Endothelial cell of umbilical vein (primary cell): ENCODE data around the gene CEP20.

ENCODE experiments used
- CTCF ChIP-seq, 2 donors: IDR thresholded peaks; 1 replicate in 1 of 2; 2 replicates in 1 of 2; pipeline ENCODE4 v1.5.1; 2011; ENCODE audit warnings: low read length in 2 of 2, mild to moderate bottlenecking in 2 of 2, moderate library complexity in 2 of 2, control low read depth in 1 of 2, inconsistent platforms in 1 of 2, low read depth in 1 of 2; ENCODE audit not compliant: insufficient read depth in 1 of 2; ENCODE audit errors: extremely low read depth in 1 of 2
- MAX ChIP-seq: IDR thresholded peaks from 2 replicates; pipeline ENCODE4 v1.6.1; 2011; ENCODE audit not compliant: insufficient read depth, insufficient read length
- POLR2A ChIP-seq: IDR thresholded peaks from 2 replicates; pipeline ENCODE4 v1.6.1; 2012; ENCODE audit warnings: low read depth, mild to moderate bottlenecking, control low read depth, low read length
- POLR2AphosphoS5 ChIP-seq: IDR thresholded peaks from 2 replicates; pipeline ENCODE4 v1.6.1; 2012; ENCODE audit warnings: low read depth, mild to moderate bottlenecking, control low read depth, low read length, moderate library complexity; ENCODE audit not compliant: insufficient read depth

GRCh38 chr16:15932939-15933338, 44.5 kb upstream of the CEP20 start:
- no peak for TF ChIP-seq CTCF (IDR thresholded peaks at IDR 0.05; ENCODE audit: extremely low read depth in 1 of 2, insufficient read depth in 1 of 2, low read depth in 1 of 2, low read length in 2 of 2)
- no peak for TF ChIP-seq POLR2AphosphoS5
- no peak for TF ChIP-seq POLR2A
- TF ChIP-seq MAX, result no peak
